HG02610 (cell line): ENCODE measurements around the gene ZFP36.
"Not testable (repeated sequence)": the region's sequence is repeated elsewhere in the genome, so short reads cannot be mapped to it uniquely, and the experiment has no call there.

Experiments
- ATAC-seq: cut with Tn5 transposase; IDR thresholded peaks from one replicate; pipeline ENCODE4 v1.9.1; 2021; ENCODE audit warnings: mild to moderate bottlenecking, moderate library complexity; ENCODE audit not compliant: unreplicated experiment

Gene ZFP36

GRCh38 chr19:39406656-39407409 is at the start of gene ZFP36:
Gene ZFP36 (plus strand): TSS chr19:39406847. CDS start chr19:39406905, 58 bp downstream.
- ATAC-seq: no peak

DNA sequence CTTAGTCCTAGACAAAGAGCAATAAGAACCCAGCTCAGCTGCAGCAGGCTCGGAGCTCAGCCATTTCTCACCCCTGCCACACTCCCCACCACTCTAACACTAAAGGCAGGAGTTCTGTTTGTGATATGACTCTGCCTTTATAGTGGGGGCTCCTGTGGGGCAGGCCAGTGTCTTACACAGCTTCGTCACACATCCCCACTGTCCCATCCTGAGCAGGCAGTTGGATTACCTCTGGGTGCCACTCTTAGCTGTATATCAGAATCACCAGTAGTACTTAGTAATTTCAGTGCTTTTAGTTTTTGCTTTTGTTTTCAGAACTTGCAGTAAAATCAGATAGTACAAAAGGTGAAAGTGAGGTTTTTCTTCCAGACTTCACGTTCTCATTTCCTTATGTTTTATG is 47.6 kb upstream of the ZFP36 start:
- ATAC-seq: no peak

DNA sequence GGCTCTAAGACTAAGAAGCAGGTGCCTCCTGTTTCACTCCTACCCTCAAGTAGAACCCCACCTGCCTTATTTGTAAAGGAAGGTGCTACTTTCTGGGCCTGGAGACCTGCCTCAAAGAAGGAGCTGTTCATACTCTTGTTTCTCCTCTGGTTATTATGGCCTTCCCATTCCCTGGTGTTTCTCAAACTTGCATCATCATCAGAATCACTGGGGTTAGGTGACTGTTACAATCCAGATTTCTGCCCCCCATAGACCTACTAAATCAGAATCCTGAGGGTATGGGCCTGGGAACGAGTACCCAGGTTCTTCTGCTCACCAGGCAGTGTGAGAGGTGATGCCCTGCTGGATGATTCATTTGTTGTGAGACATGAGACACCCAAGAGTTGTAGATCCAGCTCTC is 46.0 kb upstream of the ZFP36 start:
- ATAC-seq: no peak

DNA sequence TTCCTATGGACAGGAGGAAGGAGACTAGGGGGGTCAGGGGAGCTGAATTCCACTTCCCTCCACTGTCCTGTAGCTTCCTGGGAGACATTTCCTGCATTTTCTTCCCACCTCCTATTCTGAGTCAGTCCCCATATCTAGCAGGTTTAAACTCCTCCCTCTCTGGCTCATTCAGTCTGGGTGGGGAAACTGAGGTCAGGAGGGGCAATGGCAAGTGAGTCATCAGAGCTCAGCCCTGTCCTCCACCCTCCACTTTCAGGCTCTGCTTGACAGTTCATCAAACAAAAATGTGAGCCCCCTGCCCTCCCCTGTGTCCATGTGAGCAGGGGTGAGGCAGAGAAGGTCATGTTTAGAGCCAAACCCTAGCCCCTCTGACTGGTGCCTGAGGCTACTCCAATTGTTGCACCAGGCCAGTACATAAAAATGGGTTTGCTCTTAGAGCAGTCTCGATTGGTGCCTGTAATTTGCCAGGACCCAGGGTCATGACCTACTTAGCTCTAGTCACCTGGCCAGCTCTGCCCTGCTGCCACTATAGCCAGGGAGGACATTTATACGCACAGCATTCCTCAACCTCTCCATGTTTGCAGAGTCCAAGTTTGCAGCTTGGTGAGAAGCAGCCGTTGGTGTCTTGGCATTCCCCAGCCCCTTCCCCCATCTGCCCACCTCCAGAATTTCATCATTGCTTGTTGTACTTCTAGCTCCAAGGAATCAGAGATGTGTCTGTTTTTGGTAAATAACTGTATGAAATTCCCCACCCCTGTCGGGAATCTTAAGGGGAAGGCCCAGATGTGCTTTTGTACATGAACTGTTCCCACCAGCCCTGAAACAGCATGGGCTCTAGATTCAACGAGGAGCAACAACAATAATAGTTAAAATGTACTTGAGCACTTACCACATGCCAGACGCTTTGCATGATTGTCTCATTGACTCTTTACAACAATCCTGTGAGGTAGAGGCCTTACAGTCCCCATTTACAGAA is 43.7 kb upstream of the ZFP36 start:
- no peak for ATAC-seq

DNA sequence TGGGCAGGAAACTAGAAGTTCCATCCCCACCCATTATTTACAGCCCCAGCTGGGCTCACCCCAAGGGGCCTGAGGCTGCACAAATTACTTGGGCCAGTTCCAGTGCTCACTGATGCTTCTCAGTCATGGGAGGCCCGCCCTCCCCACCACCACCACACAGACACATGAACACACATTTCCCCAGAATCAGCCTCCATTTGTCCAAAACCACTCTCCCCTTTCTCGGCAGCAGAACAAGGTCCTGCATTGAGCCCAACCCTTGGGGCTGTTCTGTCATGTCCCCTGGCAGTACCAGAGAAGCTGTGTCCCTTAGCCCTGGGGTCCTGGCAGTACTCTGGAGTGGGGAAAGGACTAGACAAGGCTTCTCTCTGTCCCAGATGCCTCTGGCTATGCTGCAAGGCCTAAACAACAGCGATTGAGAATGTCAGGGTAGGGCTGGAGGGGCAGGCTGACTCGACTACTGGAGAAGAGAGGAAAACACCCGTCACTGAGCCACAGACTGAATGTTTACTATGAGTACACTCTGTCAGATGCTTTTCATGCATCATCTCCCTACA is 42.7 kb upstream of the ZFP36 start:
- no peak for ATAC-seq

- ATAC-seq: no peak
These were observed 41.1 kb upstream of the ZFP36 start for GRCh38 chr19:39365531-39365930.

DNA sequence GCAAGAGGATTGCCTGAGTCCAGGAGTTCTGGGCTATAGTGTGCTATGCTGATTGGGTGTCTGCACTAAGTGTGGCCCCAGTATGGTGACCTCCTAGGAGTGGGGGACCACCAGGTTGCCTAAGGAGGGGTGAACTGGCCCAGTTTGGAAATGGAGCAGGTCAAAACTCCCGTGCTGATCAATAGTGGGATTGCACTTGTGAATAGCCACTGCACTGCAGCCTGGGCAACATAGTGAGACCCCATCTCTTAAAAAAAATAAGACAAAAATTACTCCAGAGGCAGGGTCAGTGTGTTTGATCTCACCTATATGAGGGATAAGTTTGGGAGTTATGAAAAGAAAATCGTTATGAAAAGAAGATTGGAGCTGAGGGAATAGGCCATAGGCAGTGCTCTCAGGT is 37.4 kb upstream of the ZFP36 start:
- no peak for ATAC-seq

- no peak for ATAC-seq
These were observed 35.9 kb upstream of the ZFP36 start for GRCh38 chr19:39370735-39371134.

- no peak for ATAC-seq
These were observed 34.4 kb upstream of the ZFP36 start for GRCh38 chr19:39372047-39372802.

- no peak for ATAC-seq
These were observed 33.7 kb upstream of the ZFP36 start for GRCh38 chr19:39372941-39373340.

GRCh38 chr19:39375929-39376328 is 30.7 kb upstream of the ZFP36 start:
- no peak for ATAC-seq

- ATAC-seq: no peak
These were observed 29.0 kb upstream of the ZFP36 start for GRCh38 chr19:39377373-39378362.

GRCh38 chr19:39379366-39379765 is 27.3 kb upstream of the ZFP36 start:
- ATAC-seq: not testable (repeated sequence)

DNA sequence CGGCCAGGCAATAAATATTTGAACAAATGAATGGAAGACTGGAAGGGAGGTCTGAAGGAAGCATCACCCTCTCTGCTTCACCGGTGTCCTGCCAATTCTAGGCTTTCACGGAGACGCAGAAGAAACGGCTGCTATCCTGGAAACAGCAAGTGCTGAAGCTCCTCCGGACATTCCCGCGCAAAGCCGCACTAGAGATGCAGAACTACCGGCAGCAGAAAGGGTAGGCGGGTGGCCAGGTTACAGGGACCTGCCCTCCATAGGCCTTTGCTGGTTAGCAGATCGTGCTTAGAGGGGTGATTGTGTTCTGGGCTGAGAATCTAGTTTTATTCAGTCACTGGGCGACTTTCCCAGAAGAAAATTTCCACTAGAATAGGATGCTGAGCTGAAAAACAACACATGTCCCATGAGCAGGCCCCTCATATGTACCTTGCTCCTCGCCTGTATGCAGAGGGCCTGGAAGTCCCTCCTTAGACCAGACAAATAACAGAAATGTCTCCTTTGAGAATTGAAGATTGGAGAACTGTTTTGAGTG is 26.7 kb upstream of the ZFP36 start:
- ATAC-seq: no peak

DNA sequence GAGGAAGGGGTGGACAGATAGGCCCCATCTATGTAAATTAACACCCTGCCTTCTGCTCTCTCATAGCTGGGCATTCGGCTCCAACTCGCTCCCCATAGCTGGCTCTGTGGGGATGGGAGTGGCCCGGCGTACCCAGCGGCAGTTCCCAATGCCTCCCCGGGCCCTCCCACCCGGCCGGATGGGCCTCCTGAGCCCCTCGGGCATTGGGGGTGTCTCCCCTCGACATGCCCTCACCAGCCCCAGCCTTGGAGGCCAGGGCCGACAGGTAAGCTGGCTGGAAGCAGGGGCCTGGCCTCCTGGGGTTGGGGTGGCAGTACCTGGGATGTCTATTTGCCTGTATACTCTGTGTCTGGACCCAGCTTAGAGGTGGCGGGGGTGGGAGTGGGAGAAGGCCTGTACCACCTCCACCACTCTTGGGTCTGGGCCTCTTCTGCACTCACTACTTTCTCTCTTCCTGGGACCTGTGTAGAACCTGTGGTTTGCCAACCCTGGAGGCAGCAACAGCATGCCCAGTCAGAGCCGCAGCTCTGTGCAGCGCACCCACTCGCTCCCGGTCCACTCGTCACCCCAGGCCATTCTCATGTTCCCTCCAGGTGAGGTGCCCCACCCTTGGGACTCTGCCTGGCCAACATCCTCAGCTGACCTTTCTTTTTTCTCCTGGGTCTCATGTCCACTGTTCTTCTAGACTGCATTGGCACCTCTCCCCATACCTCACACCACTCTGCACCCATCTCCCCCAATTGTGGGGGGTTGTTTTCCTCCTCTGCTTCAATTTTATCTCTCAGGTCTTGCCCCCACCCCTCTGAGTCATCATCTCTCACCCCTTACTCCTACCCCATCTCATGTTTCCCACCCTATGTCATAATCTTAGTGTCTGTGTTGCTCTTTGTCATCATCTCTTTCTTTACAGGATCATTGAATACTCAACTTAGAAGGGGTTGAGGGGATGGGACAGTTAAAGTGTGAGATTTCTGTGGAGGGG is 25.8 kb upstream of the ZFP36 start:
- ATAC-seq: no peak

GRCh38 chr19:39381910-39382611 is 24.6 kb upstream of the ZFP36 start:
- ATAC-seq: no peak

GRCh38 chr19:39382991-39383828 is 23.4 kb upstream of the ZFP36 start:
- ATAC-seq: no peak
